ENCODE data around the gene TPRKB.
"Not testable (repeated sequence)": the region's sequence is repeated elsewhere in the genome, so short reads cannot be mapped to it uniquely, and the experiment has no call there.

The TPRKB gene

DNA sequence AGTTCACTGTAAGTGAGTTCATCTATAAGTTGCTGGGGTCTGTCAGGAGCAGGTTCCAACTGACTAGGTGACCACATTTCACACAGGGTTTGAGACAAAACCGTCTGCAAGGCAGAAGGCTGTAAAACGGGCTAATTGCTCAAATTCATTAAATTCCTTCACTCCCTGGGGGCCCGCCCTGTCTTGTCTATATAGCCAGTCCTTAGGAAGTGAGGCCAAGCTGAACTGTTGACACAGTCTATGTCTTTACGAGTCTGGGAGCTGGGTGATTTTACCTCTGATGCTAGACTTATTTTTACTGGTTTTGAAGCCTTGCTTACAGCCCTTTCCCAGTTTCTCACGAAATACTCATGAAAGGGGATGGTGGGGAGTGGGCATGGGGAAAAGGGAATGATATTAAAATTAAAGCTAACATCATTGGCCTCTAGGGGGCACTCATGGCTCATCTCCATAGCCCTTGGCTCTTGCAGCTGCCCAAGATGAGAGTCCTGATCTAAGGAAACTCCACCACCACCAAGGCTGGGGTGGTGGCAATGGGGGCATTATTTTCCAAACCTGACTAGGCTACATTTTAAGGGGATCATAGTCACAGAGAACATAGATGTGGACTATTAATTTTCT, 57.1 kb downstream of the TPRKB start:
- H3K36me3 ChIP-seq (ENCODE audit: control insufficient read depth, low read length); H3K9me2 ChIP-seq (replicated peaks; ENCODE audit: control insufficient read depth, low read length); H3K4me3 ChIP-seq (ENCODE audit: low read length); H3K79me2 ChIP-seq (ENCODE audit: control insufficient read depth, low read length); H4K20me1 ChIP-seq (ENCODE audit: control insufficient read depth, insufficient read depth, low read depth, low read length); H3K27me3 ChIP-seq (ENCODE audit: control insufficient read depth, low read length); H3K4me1 ChIP-seq (ENCODE audit: control insufficient read depth, low read length); H3K4me2 ChIP-seq (ENCODE audit: low read length); H3K27ac ChIP-seq (ENCODE audit: low read depth, low read length); H3K9me3 ChIP-seq (ENCODE audit: control insufficient read depth, insufficient read depth, low read length); H3F3A ChIP-seq (ENCODE audit: control insufficient read depth, insufficient read depth): not testable (repeated sequence)
- TF ChIP-seq, protein P1, sequence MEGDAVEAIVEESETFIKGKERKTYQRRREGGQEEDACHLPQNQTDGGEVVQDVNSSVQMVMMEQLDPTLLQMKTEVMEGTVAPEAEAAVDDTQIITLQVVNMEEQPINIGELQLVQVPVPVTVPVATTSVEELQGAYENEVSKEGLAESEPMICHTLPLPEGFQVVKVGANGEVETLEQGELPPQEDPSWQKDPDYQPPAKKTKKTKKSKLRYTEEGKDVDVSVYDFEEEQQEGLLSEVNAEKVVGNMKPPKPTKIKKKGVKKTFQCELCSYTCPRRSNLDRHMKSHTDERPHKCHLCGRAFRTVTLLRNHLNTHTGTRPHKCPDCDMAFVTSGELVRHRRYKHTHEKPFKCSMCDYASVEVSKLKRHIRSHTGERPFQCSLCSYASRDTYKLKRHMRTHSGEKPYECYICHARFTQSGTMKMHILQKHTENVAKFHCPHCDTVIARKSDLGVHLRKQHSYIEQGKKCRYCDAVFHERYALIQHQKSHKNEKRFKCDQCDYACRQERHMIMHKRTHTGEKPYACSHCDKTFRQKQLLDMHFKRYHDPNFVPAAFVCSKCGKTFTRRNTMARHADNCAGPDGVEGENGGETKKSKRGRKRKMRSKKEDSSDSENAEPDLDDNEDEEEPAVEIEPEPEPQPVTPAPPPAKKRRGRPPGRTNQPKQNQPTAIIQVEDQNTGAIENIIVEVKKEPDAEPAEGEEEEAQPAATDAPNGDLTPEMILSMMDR (IDR thresholded peaks at IDR 0.05; ENCODE audit: low read depth, low read length, poor library complexity, severe bottlenecking), result peak; percentile 59

Measured in DOHH2 (cell line).